ENCODE results near the gene UTP18.
"Not testable (repeated sequence)": the region's sequence is repeated elsewhere in the genome, so short reads cannot be mapped to it uniquely, and the experiment has no call there.

Gene UTP18

DNA sequence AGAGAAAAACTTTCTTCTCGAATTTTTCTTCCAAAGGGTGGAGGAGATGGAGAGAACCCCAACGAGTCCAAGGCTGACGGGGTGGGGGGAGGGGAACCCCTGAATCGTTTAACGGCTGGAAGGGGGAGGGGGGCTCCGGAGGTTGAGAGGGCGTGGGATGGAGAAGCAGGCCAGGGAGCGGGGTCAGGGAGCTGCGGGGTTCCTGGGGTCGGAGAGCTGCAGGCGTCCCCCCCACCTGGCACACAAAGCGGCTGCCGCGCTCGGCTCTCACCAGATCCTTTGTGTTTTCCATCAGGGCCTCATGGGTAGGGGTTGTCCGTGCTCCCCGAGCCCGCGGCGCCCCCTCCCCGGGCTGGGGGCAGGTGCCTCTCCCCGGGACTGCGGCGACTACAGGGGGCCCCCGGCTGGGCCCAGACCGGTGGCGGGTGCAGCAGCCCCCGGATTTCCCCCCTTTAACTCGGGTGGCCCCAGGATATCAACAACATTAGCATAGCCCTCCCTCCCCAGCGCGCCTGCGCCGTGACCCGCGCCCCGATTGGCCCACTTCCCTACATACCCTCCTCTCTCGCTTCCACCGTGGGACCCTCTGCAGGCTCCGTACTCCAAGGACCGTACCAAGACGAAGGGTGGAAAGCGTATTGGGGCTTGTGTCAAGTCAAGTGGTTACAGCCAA is 646 bp upstream of the UTP18 start, which contains the start of gene MBTD1:
Gene MBTD1, minus strand, starts transcription at position 486 of the 673 bp plus-strand sequence. CDS start 34,888 bp downstream, outside the sequence.
- peak; percentile 96 for DNase-seq

DNA sequence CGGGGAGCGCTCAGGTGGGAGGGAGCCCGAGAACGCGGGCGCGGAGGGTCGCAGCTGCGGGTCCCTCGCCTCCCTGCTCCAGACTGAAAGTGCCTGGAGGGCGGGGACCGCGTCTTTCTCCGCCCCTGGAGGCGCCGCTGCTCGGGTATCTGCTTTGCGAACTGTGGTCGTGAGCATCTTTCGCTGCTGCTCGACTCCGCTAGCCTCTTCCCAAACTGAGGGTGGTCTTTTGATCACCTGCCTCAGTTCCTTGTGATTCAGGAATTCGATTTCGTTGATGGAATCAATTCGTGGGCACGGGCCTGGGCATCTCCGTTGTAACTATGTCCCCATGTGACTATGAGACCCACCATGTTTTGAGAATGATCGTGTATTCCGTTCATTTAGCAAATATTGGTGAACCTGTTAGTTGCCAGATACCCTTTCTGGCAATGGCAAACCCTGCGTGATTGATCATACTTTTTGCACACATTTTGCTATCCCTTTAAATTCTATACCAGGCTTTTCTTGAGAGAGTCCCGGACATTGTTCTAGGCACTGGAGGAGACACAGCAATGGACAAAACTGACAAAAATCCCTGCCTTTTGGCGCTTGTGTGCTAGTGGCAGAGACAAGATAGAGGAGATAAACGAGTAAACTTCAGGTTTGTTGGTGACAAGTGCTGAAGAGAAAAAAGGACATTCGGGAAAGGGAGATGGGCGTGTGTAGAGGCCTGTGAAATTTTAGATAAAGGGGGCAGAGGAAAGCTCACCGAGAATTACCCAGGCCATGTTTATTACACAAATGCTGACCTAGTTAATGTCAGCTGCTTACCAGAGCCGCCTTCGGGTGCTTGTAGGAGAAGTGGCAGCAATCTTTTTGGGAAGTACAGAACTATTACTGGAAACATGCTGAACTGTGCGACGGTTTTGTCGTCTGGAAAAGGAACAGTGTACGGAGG is 948 bp downstream of the UTP18 start:
- peak; percentile 11 for DNase-seq

DNA sequence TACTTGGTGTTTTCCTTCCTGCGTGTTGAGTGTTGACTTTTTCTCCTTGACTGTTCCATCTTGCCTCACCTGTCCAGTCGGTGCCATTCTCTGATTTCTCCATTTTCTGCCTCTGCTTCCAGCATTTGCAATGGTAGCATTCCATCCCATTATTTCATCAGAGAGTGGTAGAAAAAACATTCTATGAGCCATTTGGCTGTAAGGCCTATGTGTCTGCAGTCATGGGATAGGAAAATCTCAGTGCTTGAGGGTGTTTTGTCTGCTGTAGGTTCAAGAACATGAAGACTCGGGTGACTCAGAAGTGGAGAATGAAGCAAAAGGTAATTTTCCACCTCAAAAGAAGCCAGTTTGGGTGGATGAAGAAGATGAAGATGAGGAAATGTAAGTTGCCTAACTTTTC is 2.7 kb downstream of the UTP18 start:
- DNase-seq = no peak

DNA sequence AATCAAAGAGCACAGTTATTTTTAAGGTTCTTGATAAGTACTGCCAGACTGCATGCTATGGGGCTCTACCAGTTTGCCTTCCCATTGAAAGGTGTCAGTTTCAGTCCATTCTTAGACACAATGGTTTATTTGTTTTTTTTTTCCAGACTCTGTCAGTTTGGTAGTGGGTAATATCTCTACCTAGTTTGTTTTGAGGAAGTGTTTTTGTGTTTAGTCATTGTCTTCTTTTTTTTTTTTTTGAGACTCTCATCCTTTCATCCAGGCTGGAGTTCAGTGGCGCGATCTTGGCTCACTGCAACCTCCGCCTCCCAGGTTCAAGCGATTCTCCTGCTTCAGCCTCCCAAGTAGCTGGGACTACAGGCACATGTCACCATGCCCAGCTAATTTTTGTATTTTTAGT is 4.1 kb downstream of the UTP18 start:
- not testable (repeated sequence) for DNase-seq

DNA sequence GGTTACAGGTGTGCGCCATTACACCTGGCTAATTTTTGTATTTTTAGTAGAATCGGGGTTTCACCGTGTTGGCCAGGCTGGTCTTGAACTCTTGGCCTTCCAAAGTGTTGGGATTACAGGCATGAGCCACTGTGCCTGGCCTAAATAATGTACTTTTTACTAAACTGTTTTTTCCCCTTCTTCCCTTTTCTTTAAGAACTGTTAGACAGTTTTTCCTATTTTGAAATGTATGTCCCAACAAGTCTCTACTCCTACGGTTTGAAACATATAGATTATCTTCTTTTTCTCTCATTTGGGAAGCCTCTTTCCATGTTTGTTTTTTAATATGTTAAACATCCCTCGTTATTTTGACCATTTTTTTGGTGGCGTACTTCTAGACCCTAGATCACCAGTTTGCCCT is 9.6 kb downstream of the UTP18 start:
- no peak for DNase-seq

DNA sequence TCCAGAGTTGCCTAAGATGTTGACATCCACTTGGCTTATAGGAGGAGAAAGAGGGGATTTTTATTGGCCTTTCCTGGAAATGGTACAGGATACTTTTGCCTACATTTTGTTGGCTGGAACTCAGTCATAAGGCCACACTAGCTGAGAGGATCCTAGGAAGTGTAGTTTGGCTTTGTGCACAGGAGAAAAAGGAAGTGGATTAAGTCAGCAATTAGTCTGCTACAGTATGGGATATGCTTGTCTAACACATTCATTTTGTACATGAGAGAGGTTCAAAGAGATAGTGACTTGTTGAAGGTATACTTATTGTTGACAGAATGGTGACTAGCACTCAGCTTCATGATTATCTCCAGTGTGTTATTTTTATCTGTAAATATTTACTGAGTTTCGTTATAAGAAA is 10.3 kb downstream of the UTP18 start:
- no peak for DNase-seq

DNA sequence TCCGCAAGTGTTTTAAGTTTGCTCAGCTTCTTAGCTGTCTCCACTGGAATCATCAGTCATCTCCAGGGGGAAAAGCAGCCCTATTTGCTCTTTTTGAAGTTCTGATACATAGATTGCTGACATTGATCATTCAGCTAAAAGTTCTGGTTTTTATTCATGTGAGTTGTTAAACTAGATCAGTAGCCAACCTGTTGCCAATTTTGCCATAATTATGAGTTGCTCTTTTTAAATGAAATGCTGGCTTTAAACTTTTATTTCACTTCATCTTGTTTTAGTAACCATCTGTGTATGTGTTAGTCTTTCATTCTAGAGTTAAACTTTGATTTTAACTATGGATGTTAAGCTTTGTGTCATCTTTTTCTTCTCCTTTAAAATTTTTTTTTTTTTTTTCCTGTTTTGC is 12.5 kb downstream of the UTP18 start:
- no peak for DNase-seq

DNA sequence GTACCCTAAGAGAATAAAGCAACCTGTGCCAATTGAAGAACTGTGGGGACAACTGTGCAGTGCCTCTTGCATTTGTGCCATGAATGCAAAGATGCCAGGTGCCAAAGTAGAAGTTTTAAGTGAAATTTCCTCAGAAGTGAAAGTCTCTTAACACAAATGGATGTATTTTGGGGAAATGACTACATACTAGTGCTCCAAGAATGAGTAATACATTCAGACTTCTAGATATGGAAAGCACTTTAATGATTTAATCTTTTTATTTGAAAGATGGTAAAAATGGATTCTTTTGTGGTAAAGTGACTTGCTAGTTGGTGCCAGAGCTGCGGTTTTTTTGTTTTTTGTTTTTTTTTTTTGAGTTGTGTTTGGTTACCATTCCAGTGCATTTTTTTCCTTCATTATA is 15.0 kb downstream of the UTP18 start:
- no peak for DNase-seq

DNA sequence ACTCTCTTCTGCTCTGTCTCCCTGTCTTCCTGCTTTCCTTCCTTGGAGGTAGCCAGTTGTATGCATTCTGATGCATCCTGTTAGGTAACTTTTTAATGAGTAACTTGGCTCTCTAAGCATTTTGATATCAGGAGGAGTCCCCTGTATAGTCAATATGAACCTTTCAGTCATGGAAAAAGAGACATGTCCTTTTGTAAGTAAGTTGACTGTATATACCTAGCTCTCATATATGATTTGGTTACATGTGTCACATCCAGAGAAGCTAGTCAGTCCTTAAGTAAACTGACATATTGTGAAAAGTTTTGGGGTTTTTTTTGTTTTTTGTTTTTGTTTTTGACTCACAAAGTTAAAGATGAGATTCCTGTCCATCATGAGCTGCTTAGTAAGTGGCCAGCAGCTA is 18.8 kb downstream of the UTP18 start:
- DNase-seq = no peak

DNA sequence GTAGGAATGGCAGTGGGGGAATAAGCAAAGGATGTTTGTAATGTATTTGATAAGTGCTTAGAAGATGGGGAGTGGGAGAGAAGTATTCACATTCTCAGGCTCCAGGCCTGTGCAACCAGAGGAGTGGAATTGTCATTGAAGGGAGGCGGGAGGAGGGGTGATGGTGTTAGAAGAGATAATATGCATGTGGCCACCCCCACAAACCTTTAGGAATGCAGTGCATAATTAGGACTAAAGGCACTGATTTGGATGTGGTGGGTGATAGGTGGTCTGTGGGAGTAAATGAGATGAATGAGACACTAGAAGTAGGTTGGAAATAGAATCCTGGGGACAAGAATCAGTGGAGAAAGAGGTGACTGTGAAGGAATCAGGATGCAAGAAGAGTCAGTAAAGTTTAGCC is 27.1 kb downstream of the UTP18 start:
- DNase-seq = no peak

DNA sequence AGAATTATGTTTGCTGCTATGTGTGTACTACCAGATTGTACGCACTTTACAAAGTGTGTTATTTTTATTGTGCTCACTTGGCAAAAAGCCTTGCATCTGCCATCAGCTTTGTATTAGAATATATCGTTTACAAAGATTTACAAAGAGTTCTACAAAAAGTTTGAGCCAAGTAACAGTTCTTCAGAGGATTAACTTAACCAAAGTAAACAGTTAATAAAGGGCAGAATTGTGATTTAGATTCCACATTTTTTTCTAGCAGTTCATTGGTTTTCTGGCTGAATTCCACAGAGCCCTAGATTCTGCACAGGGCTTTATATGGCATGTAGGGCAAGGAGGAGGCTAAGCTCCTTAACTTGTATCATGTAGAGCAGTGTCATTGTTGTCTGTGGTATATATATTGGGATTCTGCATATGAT is 29.4 kb downstream of the UTP18 start:
- DNase-seq = no peak

DNA sequence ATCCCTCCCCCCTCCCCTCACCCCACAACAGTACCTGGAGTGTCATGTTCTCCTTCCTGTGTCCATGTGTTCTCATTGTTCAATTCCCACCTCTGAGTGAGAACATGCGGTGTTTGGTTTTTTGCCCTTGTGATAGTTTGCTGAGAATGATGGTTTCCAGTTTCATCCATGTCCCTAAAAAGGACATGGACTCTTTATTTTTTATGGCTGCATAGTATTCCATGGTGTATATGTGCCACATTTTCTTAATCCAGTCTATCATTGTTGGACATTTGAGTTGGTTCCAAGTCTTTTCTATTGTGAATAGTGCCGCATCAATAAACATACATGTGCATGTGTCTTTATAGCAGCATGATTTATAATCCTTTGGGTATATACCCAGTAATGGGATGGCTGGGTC is 34.0 kb downstream of the UTP18 start:
- not testable (repeated sequence) for DNase-seq

DNA sequence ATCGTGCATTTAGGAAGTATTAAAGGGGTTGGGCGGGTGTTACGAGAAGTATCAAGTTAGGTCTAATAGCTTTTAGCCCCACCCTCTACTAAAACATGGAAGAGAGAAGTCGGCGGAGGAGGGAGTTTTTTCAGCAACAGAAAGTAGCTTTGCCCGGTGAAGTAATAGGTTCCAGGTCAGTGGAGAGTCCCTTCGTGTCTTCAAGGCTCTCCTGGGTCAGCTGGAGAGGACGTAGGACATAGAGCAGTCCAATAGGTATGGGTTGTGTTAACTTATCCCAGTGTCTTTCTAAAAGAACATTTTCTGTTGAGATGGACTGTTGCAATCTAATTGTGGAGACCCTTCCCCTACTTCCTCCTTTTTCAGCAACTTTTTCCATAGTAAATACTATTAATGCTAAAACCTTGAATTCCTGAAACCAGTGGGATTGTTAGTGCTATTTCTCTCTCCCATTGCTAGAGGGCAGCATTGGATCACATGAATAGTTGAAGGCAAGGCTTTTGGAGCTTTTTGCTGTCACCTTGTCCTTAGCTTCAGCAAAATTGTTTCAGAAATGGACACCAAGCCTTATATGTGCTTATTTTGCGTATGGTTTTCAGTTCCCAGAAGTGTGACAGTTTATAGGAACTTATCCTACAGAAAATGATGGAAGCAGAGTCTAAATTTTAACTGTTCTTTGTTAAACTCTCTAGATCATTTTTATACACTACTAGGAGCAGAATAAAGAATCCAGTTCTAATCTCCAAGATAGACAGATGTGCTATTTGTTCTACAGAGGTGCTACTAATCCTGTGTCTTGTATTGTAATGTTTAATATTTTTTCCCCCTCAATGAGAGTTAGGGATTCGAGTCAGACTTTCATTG is 38.4 kb downstream of the UTP18 start:
- DNase-seq = no peak

DNA sequence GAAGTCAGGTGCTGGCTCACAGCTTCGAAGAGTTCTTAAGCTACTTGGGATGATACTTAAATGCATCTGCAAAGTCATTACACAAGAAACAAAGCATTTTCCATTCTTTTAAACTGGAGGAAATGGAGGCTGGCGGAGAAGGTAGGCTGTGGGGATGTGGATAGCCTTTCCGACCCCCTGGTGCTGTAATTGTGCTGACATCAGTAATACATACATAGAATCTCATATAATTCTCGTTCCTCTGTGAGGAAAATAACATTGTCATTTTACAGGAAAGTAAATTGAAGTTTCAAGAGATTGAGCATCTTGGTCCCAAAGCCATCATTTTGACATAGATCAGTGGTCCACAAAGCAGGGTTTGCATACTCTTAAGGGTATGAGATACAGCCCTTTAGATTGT is 39.5 kb downstream of the UTP18 start:
- no peak for DNase-seq

DNA sequence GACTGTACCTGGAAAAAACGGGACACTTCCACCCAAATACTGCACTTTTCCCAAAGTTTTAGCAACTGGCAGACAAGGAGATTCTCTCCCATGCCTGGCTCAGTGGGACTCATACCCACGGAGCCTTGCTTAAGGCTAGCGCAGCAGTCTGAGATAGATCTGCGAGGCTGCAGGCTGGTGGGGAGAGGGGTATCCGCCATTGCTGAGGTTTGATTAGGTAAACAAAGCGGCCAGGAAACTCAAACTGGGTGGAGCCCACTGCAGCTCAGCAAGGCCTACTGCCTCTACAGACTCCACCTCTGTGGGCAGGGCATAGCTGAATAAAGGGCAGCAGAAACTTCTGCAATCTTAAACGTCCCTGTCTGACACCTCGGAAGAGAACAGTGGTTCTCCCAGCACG is 44.8 kb downstream of the UTP18 start:
- no peak for DNase-seq

DNA sequence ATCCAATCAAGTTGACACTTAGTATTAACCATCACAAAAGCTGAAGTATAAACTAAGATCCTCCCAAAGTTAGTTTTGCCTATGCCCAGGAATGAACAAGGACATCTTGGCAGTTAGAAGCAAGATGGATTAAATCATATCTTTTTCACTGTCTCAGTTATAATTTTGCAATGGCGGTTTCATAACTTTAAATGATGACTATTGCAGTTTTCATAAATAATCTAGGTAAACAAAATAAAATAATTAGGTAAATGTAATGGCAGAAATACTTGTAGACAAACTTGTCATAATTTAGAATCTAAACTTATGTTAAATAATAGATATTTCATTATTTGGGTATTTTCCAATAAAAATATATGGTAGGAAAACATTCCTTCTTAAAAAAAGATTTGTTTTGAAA is 51.7 kb downstream of the UTP18 start:
- not testable (repeated sequence) for DNase-seq

DNA sequence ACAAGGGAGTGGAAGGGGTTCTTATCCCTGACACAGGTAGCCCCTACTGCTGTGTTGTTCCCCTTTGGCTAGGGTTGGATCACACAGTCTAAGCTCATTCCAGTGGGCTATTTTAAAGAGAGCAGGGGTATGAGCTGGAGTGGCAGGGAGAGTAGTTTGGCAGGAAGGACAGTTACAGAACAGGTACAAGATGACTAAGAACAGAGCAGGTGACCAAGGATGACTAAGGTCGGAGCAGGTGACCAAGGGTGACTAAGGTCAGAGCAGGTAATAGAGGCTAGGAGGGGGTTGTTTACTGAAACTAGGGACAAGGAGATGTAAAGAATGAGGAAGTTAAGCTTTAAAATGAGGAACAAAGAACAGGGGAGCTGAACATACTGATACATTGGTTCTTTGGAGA is 58.8 kb downstream of the UTP18 start:
- no peak for DNase-seq

DNA sequence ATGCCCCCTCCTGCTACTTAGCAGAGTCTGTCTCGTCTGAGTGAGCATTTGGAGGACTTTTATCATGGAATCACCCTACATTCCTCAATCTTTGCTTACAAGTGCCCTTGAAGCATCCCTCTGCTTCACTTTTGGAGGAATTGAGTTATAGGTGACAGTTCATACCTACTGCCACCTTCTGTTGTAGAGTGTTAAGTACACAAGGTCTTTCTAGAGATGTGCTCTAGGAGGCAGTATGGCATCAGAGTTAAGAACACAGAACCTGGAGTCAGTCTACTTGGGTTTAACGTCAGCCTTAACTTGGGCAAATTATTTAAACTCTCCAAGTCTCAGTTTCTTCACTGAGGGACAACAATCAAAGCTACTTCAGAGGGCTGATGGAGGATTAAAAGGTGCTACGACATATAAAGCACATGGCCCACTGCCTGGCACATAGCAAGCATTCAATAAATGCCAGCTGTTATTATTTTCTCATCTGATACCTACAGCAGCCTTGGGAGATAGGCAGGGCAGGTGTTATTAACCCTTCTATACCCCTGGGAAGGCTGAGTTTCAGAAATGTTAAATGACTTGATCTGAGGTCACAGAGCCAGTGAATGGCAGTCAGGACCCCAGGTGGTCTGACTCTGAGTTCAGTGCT is 62.2 kb downstream of the UTP18 start:
- DNase-seq = no peak

DNA sequence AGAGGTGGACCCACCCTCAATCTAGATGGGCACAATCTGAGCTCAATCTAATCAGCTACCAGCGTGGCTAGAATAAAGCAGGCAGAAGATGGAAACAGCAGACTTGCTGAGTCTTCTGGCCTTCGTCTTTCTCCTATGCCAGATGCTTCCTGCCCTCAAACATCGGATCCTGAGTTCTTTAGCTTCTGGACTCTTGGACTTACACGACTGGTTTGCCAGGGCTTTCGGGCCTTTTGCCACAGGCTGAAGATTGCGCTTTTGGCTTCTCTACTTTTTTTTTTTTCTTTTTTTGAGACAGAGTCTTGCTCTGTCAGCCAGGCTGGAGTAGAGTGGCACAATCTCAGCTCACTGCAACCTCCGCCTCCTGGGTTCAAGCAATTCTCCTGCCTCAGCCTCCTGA is 65.1 kb downstream of the UTP18 start:
- no peak for DNase-seq

DNA sequence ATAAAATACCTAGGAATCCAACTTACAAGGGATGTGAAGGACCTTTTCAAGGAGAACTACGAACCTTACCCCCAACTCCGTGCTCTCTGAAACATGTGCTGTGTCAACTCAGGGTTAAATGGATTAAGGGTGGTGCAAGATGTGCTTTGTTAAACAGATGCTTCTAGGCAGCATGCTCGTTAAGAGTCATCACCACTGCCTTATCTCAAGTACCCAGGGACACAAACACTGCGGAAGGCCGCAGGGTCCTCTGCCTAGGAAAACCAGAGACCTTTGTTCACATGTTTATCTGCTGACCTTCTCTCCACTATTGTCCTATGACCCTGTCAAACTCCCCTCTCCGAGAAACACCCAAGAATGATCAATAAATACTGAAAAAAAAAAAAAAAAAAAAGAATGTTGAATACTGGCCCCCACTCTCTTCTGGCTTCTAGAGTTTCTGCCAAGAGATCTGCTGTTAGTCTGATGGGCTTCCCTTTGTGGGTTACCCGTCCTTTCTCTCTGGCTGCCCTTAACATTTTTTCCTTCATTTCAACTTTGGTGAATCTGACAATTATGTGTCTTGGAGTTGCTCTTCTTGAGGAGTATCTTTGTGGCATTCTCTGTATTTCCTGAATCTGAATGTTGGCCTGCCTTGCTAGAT is 70.6 kb downstream of the UTP18 start:
- DNase-seq = not testable (repeated sequence)

DNA sequence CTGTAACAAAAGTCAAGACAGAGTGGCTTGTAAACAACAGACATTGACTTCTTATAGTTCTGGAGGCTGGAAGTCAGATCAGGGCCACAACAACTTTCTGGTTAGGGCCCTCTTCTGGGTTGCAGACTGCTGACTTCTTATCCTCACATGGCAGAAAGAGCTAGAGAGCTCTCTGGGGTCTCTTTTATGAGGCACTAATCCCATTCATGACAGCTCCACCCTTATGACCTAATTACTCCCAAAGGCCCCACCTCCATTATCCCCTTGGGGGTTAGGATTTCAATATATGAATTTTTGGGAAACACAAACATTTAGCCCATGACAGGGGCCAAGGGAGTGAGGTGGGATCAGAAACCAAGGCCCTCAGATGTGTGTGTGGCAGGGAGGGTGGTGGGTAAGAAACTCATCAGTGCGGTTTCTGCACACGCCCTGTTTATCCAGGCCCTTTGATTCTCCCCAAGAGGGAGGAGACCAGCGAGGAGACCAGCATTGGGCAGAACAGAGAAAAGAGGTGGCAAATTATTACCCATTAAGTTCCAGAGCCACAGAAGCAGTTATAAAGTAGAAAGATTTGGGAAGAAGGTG is 74.8 kb downstream of the UTP18 start:
- no peak for DNase-seq

All from CD4-positive, alpha-beta T cell treated with Interferon gamma for 1 hour (primary cell).